Measurements from ENCODE around the gene OSBP2.

OSBP2 gene

GRCh38 chr22:30749849-30750248 lies 55.2 kb downstream of the OSBP2 start:
- H3K27me3 ChIP-seq = no peaks in the 10 kb centered on the region
- no peaks in the 10 kb centered on the region for H3K36me3 ChIP-seq
- TF ChIP-seq, protein P1, sequence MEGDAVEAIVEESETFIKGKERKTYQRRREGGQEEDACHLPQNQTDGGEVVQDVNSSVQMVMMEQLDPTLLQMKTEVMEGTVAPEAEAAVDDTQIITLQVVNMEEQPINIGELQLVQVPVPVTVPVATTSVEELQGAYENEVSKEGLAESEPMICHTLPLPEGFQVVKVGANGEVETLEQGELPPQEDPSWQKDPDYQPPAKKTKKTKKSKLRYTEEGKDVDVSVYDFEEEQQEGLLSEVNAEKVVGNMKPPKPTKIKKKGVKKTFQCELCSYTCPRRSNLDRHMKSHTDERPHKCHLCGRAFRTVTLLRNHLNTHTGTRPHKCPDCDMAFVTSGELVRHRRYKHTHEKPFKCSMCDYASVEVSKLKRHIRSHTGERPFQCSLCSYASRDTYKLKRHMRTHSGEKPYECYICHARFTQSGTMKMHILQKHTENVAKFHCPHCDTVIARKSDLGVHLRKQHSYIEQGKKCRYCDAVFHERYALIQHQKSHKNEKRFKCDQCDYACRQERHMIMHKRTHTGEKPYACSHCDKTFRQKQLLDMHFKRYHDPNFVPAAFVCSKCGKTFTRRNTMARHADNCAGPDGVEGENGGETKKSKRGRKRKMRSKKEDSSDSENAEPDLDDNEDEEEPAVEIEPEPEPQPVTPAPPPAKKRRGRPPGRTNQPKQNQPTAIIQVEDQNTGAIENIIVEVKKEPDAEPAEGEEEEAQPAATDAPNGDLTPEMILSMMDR (IDR thresholded peaks at IDR 0.05) = no peak
- intact Hi-C loops (cut with DNase I; ENCODE audit: low total_unique reads) = loop anchor here (5.0 kb wide), 1 partner anchor 118 kb away; no protein-coding TSS in a partner anchor
- peaks cover 0 to 7% (median 2%) of the 10 kb centered on the region in 4 donors for H3K4me1 ChIP-seq
- no peaks in the 10 kb centered on the region for H3K9me3 ChIP-seq
- no peak for DNase-seq
- no peak overlapping the region for H3K27ac ChIP-seq
- no peak overlapping the region for H3K4me3 ChIP-seq

DNA sequence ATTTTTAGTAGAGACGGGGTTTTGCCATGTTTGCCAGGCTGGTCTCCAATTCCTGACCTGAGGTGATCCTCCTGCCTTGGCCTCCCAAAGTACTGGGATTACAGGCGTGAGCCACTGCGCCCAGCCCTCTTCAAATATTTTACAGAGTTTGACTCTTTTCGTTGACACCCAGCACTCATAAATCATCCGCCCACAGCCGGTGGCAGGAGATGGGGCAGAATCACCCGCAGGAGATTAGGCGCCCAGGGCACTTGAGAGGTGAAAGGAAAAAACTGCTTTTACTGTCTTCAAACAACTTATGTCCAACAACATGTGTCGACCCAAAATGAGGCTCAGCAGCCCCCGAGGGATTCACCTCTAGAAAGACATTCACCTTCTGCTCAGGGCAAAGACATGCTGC lies 56.9 kb downstream of the OSBP2 start:
- Histone ChIP-seq H3K4me3 (no peak overlapping the region), H3K36me3 (no peaks in the 10 kb centered on the region), H3K27me3 (no peaks in the 10 kb centered on the region), H3K4me1 (peaks cover 0 to 7% (median 2%) of the 10 kb centered on the region in 4 donors), H3K9me3 (no peaks in the 10 kb centered on the region), H3K27ac (no peak overlapping the region)
- intact Hi-C loops (cut with DNase I; ENCODE audit: low total_unique reads) = loop anchor here (5.0 kb wide), 1 partner anchor 119 kb away; no protein-coding TSS in a partner anchor
- DNase-seq = no peak
- TF ChIP-seq, protein P1 (IDR thresholded peaks at IDR 0.05) = no peak

GRCh38 chr22:30752771-30753170 lies 58.1 kb downstream of the OSBP2 start:
- no peak for DNase-seq
- intact Hi-C loops (cut with DNase I; ENCODE audit: low total_unique reads) = loop anchor here (5.0 kb wide), 1 partner anchor 120 kb away; no protein-coding TSS in a partner anchor

GRCh38 chr22:30753701-30754100 lies 59.0 kb downstream of the OSBP2 start:
- intact Hi-C loops (cut with DNase I; ENCODE audit: low total_unique reads) = loop anchor here (5.0 kb wide), 1 partner anchor 121 kb away; no protein-coding TSS in a partner anchor
- no peak overlapping the region for H3K27ac ChIP-seq
- TF ChIP-seq, protein P1 (IDR thresholded peaks at IDR 0.05) = no peak
- H3K4me3 ChIP-seq = no peak overlapping the region
- H3K4me1 ChIP-seq = peaks cover 0 to 7% (median 2%) of the 10 kb centered on the region in 4 donors
- DNase-seq = no peak
- H3K36me3 ChIP-seq = no peaks in the 10 kb centered on the region
- no peaks in the 10 kb centered on the region for H3K27me3 ChIP-seq
- no peaks in the 10 kb centered on the region for H3K9me3 ChIP-seq

More at GRCh38 chr22:30752771-30753170, 58.1 kb downstream of the OSBP2 start:
- Histone ChIP-seq H3K27ac (no peak overlapping the region), H3K9me3 (no peaks in the 10 kb centered on the region), H3K27me3 (no peaks in the 10 kb centered on the region), H3K4me3 (no peak overlapping the region), H3K36me3 (no peaks in the 10 kb centered on the region), H3K4me1 (peaks cover 0 to 7% (median 2%) of the 10 kb centered on the region in 4 donors)
- TF ChIP-seq, protein P1 (IDR thresholded peaks at IDR 0.05) = no peak

DNA sequence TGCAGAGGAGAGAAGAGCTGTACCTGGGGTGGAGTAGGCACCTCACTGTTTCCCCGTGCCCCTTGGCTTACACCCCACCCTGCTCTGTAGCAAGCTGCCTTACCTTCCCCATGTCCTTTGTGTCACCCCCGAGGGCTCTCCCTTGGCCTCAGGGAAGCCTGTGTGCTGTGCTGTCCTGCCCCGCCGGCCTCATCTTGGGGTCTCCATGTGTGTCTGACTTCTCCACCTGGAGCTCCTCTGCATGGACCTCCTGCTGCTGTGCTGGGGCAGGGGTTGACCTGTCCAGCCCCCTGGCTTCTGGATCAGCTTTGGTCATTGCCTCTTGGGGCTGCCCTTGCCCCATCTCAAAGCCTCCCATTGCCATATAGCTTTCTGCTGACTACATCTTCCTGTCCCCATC lies 59.8 kb downstream of the OSBP2 start:
- Histone ChIP-seq H3K36me3 (no peaks in the 10 kb centered on the region), H3K27ac (no peak overlapping the region), H3K4me1 (peaks cover 0 to 7% (median 2%) of the 10 kb centered on the region in 4 donors), H3K4me3 (no peak overlapping the region), H3K27me3 (no peaks in the 10 kb centered on the region), H3K9me3 (no peaks in the 10 kb centered on the region)
- TF ChIP-seq, protein P1 (IDR thresholded peaks at IDR 0.05) = no peak
- intact Hi-C loops (cut with DNase I; ENCODE audit: low total_unique reads) = loop anchor here (5.0 kb wide), 1 partner anchor 122 kb away; no protein-coding TSS in a partner anchor
- no peak for DNase-seq
